ENCODE results near the gene NDFIP1.

Gene NDFIP1

GRCh38 chr5:142122121-142122520, 13.5 kb downstream of the NDFIP1 start:
- Mint-ChIP-seq H3K4me1 (peaks cover 86% of the 10 kb centered on the region), H3K4me3 (no peak overlapping the region), H3K27ac (peak overlapping the region; percentile 55), H3K36me3 (peaks cover 35% of the 10 kb centered on the region), H3K9me3 (no peaks in the 10 kb centered on the region), H3K27me3 (no peaks in the 10 kb centered on the region)

- no peak overlapping the region for H3K4me3 Mint-ChIP-seq
- H3K27ac Mint-ChIP-seq: no peak overlapping the region
- H3K4me1 Mint-ChIP-seq: peaks cover 89% of the 10 kb centered on the region
- no peaks in the 10 kb centered on the region for H3K9me3 Mint-ChIP-seq
- peaks cover 28% of the 10 kb centered on the region for H3K36me3 Mint-ChIP-seq
- H3K27me3 Mint-ChIP-seq: no peaks in the 10 kb centered on the region
Measured at GRCh38 chr5:142125378-142125777, 16.8 kb downstream of the NDFIP1 start.

GRCh38 chr5:142125963-142126362, 17.4 kb downstream of the NDFIP1 start:
- no peaks in the 10 kb centered on the region for H3K27me3 Mint-ChIP-seq
- peaks cover 30% of the 10 kb centered on the region for H3K36me3 Mint-ChIP-seq
- H3K9me3 Mint-ChIP-seq: no peaks in the 10 kb centered on the region
- H3K4me3 Mint-ChIP-seq: no peak overlapping the region
- H3K4me1 Mint-ChIP-seq: peaks cover 88% of the 10 kb centered on the region
- H3K27ac Mint-ChIP-seq: peak overlapping the region; percentile 46

GRCh38 chr5:142128675-142129208, 20.2 kb downstream of the NDFIP1 start:
- peaks cover 25% of the 10 kb centered on the region for H3K36me3 Mint-ChIP-seq
- no peaks in the 10 kb centered on the region for H3K27me3 Mint-ChIP-seq
- H3K4me3 Mint-ChIP-seq: peak overlapping the region; percentile 79
- H3K4me1 Mint-ChIP-seq: peaks cover 67% of the 10 kb centered on the region
- no peaks in the 10 kb centered on the region for H3K9me3 Mint-ChIP-seq
- H3K27ac Mint-ChIP-seq: peak overlapping the region; percentile 92

- Mint-ChIP-seq H3K27me3 (no peaks in the 10 kb centered on the region), H3K27ac (peak overlapping the region; percentile 92), H3K36me3 (peaks cover 17% of the 10 kb centered on the region), H3K4me1 (peaks cover 59% of the 10 kb centered on the region), H3K9me3 (no peaks in the 10 kb centered on the region), H3K4me3 (peak overlapping the region; percentile 79)
Measured at GRCh38 chr5:142129446-142130066, 21.0 kb downstream of the NDFIP1 start.

GRCh38 chr5:142131394-142131793, 22.8 kb downstream of the NDFIP1 start:
- Mint-ChIP-seq H3K27me3 (no peaks in the 10 kb centered on the region), H3K4me1 (peaks cover 58% of the 10 kb centered on the region), H3K9me3 (no peaks in the 10 kb centered on the region), H3K36me3 (peaks cover 18% of the 10 kb centered on the region), H3K27ac (peak overlapping the region; percentile 66), H3K4me3 (no peak overlapping the region)

GRCh38 chr5:142132916-142133315, 24.3 kb downstream of the NDFIP1 start:
- H3K36me3 Mint-ChIP-seq: peaks cover 20% of the 10 kb centered on the region
- H3K9me3 Mint-ChIP-seq: no peaks in the 10 kb centered on the region
- H3K27me3 Mint-ChIP-seq: no peaks in the 10 kb centered on the region
- H3K4me1 Mint-ChIP-seq: peaks cover 50% of the 10 kb centered on the region
- H3K4me3 Mint-ChIP-seq: no peak overlapping the region
- H3K27ac Mint-ChIP-seq: no peak overlapping the region

GRCh38 chr5:142133330-142134206, 25.0 kb downstream of the NDFIP1 start:
- peaks cover 21% of the 10 kb centered on the region for H3K36me3 Mint-ChIP-seq
- H3K4me1 Mint-ChIP-seq: peaks cover 44% of the 10 kb centered on the region
- H3K27me3 Mint-ChIP-seq: no peaks in the 10 kb centered on the region
- no peak overlapping the region for H3K27ac Mint-ChIP-seq
- no peak overlapping the region for H3K4me3 Mint-ChIP-seq
- H3K9me3 Mint-ChIP-seq: no peaks in the 10 kb centered on the region

- Mint-ChIP-seq H3K27ac (peak overlapping the region; percentile 62), H3K27me3 (no peaks in the 10 kb centered on the region), H3K36me3 (peaks cover 19% of the 10 kb centered on the region), H3K9me3 (no peaks in the 10 kb centered on the region), H3K4me1 (peaks cover 35% of the 10 kb centered on the region), H3K4me3 (no peak overlapping the region)
Measured at GRCh38 chr5:142134331-142135010, 25.9 kb downstream of the NDFIP1 start.

- no peaks in the 10 kb centered on the region for H3K9me3 Mint-ChIP-seq
- peaks cover 8% of the 10 kb centered on the region for H3K36me3 Mint-ChIP-seq
- H3K4me1 Mint-ChIP-seq: peaks cover 12% of the 10 kb centered on the region
- peak overlapping the region; percentile 70 for H3K27ac Mint-ChIP-seq
- H3K4me3 Mint-ChIP-seq: no peak overlapping the region
- H3K27me3 Mint-ChIP-seq: no peaks in the 10 kb centered on the region
Measured at GRCh38 chr5:142141463-142141862, 32.9 kb downstream of the NDFIP1 start.

- H3K36me3 Mint-ChIP-seq: peaks cover 12% of the 10 kb centered on the region
- no peaks in the 10 kb centered on the region for H3K9me3 Mint-ChIP-seq
- peaks cover 9% of the 10 kb centered on the region for H3K4me1 Mint-ChIP-seq
- H3K27me3 Mint-ChIP-seq: no peaks in the 10 kb centered on the region
- H3K4me3 Mint-ChIP-seq: no peak overlapping the region
- H3K27ac Mint-ChIP-seq: no peak overlapping the region
Measured at GRCh38 chr5:142143878-142144277, 35.3 kb downstream of the NDFIP1 start.

GRCh38 chr5:142145106-142145900, 36.7 kb downstream of the NDFIP1 start:
- Mint-ChIP-seq H3K4me1 (peaks cover 11% of the 10 kb centered on the region), H3K36me3 (peaks cover 16% of the 10 kb centered on the region), H3K4me3 (no peak overlapping the region), H3K9me3 (no peaks in the 10 kb centered on the region), H3K27ac (no peak overlapping the region), H3K27me3 (no peaks in the 10 kb centered on the region)

- H3K27me3 Mint-ChIP-seq: no peaks in the 10 kb centered on the region
- H3K4me1 Mint-ChIP-seq: peaks cover 15% of the 10 kb centered on the region
- H3K27ac Mint-ChIP-seq: no peak overlapping the region
- H3K36me3 Mint-ChIP-seq: peaks cover 18% of the 10 kb centered on the region
- H3K4me3 Mint-ChIP-seq: no peak overlapping the region
- H3K9me3 Mint-ChIP-seq: no peaks in the 10 kb centered on the region
Measured at GRCh38 chr5:142149363-142149762, 40.8 kb downstream of the NDFIP1 start.

- H3K27me3 Mint-ChIP-seq: no peaks in the 10 kb centered on the region
- peaks cover 19% of the 10 kb centered on the region for H3K36me3 Mint-ChIP-seq
- no peaks in the 10 kb centered on the region for H3K9me3 Mint-ChIP-seq
- H3K27ac Mint-ChIP-seq: peak overlapping the region; percentile 35
- no peak overlapping the region for H3K4me3 Mint-ChIP-seq
- H3K4me1 Mint-ChIP-seq: peaks cover 18% of the 10 kb centered on the region
Measured at GRCh38 chr5:142150431-142150830, 41.9 kb downstream of the NDFIP1 start.
